ENCODE results near the gene DMRTB1. TPM values are rescaled to one million over a fixed set of nuclear protein-coding genes. Genes with fewer than 3 reads are reported as not detected.

Gene DMRTB1
- total RNA-seq, 2 donors from 2014 or later = not detected

GRCh38 chr1:53410701-53411100, 48.5 kb upstream of the DMRTB1 start:
- H3K4me3 Mint-ChIP-seq = no peak overlapping the region
- 96% methylated on average over 8 of the region's 8 CpGs for whole genome bisulfite sequencing, 2 experiments (ENCODE audit: insufficient coverage in 1 of 2, insufficient read length in 1 of 2)
- H3K27ac ChIP-seq (ENCODE audit: low read depth, low read length) = no peak overlapping the region

GRCh38 chr1:53411541-53412152, 47.6 kb upstream of the DMRTB1 start:
- Histone ChIP-seq H3K36me3 (ENCODE audit: control insufficient read depth, insufficient read depth, low read length) (peaks cover 24% of the 10 kb centered on the region), H3K4me1 (ENCODE audit: control insufficient read depth, insufficient read depth, low read length) (peaks cover 26% of the 10 kb centered on the region), H3K4me3 (ENCODE audit: low read length) (no peak overlapping the region), H3K27me3 (ENCODE audit: control insufficient read depth, insufficient read depth, low read length, poor library complexity, severe bottlenecking) (no peaks in the 10 kb centered on the region), H3K9ac (ENCODE audit: extremely low read depth, low read length, poor library complexity, severe bottlenecking) (no peak overlapping the region), H3K9me3 (ENCODE audit: control insufficient read depth, low read length) (peaks cover 19% of the 10 kb centered on the region), H3K27ac (ENCODE audit: low read depth, low read length) (no peak overlapping the region)
- 94 to 97% methylated on average over 3 to 5 of the region's 5 CpGs for WGBS, 2 experiments (ENCODE audit: insufficient coverage in 1 of 2, insufficient read length in 1 of 2)
- Mint-ChIP-seq H3K4me3 (no peak overlapping the region), H3K27ac (no peak overlapping the region), H3K9me3 (peaks cover 12% of the 10 kb centered on the region), H3K4me1 (peaks cover 45% of the 10 kb centered on the region), H3K36me3 (ENCODE audit: low read depth) (no peaks in the 10 kb centered on the region), H3K27me3 (ENCODE audit: insufficient read depth) (peaks cover 23% of the 10 kb centered on the region)
- no peak for TF ChIP-seq CTCF (conservative IDR thresholded peaks at IDR 0.05)
- peak; percentile 42 for DNase-seq

More at GRCh38 chr1:53410701-53411100, 48.5 kb upstream of the DMRTB1 start:
- peaks cover 14% of the 10 kb centered on the region for H3K36me3 ChIP-seq (ENCODE audit: control insufficient read depth, insufficient read depth, low read length)
- H3K27me3 ChIP-seq (ENCODE audit: control insufficient read depth, insufficient read depth, low read length, poor library complexity, severe bottlenecking) = no peaks in the 10 kb centered on the region
- H3K4me3 ChIP-seq (ENCODE audit: low read length) = no peak overlapping the region
- Mint-ChIP-seq H3K9me3 (peaks cover 11% of the 10 kb centered on the region), H3K36me3 (ENCODE audit: low read depth) (no peaks in the 10 kb centered on the region), H3K4me1 (peaks cover 38% of the 10 kb centered on the region), H3K27me3 (ENCODE audit: insufficient read depth) (peaks cover 23% of the 10 kb centered on the region), H3K27ac (no peak overlapping the region)
- TF ChIP-seq CTCF (conservative IDR thresholded peaks at IDR 0.05) = no peak
- peaks cover 26% of the 10 kb centered on the region for H3K4me1 ChIP-seq (ENCODE audit: control insufficient read depth, insufficient read depth, low read length)
- peaks cover 11% of the 10 kb centered on the region for H3K9me3 ChIP-seq (ENCODE audit: control insufficient read depth, low read length)
- no peak overlapping the region for H3K9ac ChIP-seq (ENCODE audit: extremely low read depth, low read length, poor library complexity, severe bottlenecking)
- peak; percentile 28 for DNase-seq

GRCh38 chr1:53412285-53413174, 46.7 kb upstream of the DMRTB1 start:
- 90 to 91% methylated on average over 6 to 10 of the region's 10 CpGs for WGBS, 2 experiments (ENCODE audit: insufficient coverage in 1 of 2, insufficient read length in 1 of 2)
- Histone ChIP-seq H3K36me3 (ENCODE audit: control insufficient read depth, insufficient read depth, low read length) (peaks cover 27% of the 10 kb centered on the region), H3K4me1 (ENCODE audit: control insufficient read depth, insufficient read depth, low read length) (peaks cover 33% of the 10 kb centered on the region), H3K27ac (ENCODE audit: low read depth, low read length) (no peak overlapping the region), H3K9ac (ENCODE audit: extremely low read depth, low read length, poor library complexity, severe bottlenecking) (no peak overlapping the region), H3K9me3 (ENCODE audit: control insufficient read depth, low read length) (peaks cover 19% of the 10 kb centered on the region), H3K4me3 (ENCODE audit: low read length) (no peak overlapping the region), H3K27me3 (ENCODE audit: control insufficient read depth, insufficient read depth, low read length, poor library complexity, severe bottlenecking) (no peaks in the 10 kb centered on the region)
- Mint-ChIP-seq H3K27ac (no peak overlapping the region), H3K36me3 (ENCODE audit: low read depth) (no peaks in the 10 kb centered on the region), H3K9me3 (peaks cover 12% of the 10 kb centered on the region), H3K27me3 (ENCODE audit: insufficient read depth) (peaks cover 21% of the 10 kb centered on the region), H3K4me3 (no peak overlapping the region), H3K4me1 (peaks cover 54% of the 10 kb centered on the region)
- TF ChIP-seq CTCF (conservative IDR thresholded peaks at IDR 0.05) = no peak
- peak; percentile 45 for DNase-seq
